HG03520 (cell line): ENCODE results near the gene LYPD3.
A peak's percentile ranks its signal among the peaks of the same experiment; 100 is the strongest.

Experiments
- ATAC-seq: cut with Tn5 transposase; IDR thresholded peaks from one replicate; pipeline ENCODE4 v1.9.1; 2021; ENCODE audit warnings: mild to moderate bottlenecking, moderate library complexity; ENCODE audit not compliant: unreplicated experiment

The LYPD3 gene

GRCh38 chr19:43486412-43486811 is 21.0 kb upstream of the LYPD3 start:
- ATAC-seq, result no peak

- no peak for ATAC-seq
These were observed 20.5 kb upstream of the LYPD3 start for GRCh38 chr19:43485951-43486350.

- ATAC-seq, result no peak
These were observed 17.9 kb upstream of the LYPD3 start for GRCh38 chr19:43483281-43483680.

- no peak for ATAC-seq
These were observed 16.8 kb upstream of the LYPD3 start for GRCh38 chr19:43482193-43482592.

GRCh38 chr19:43481701-43482100 is 16.3 kb upstream of the LYPD3 start:
- ATAC-seq, result no peak

- ATAC-seq, result no peak
These were observed 15.2 kb upstream of the LYPD3 start for GRCh38 chr19:43480574-43480973.

GRCh38 chr19:43479961-43480561 is 14.7 kb upstream of the LYPD3 start:
- no peak for ATAC-seq

GRCh38 chr19:43479226-43479625 is 13.8 kb upstream of the LYPD3 start:
- ATAC-seq, result no peak

- ATAC-seq, result no peak
These were observed 12.9 kb upstream of the LYPD3 start for GRCh38 chr19:43478323-43478722.

- no peak for ATAC-seq
These were observed 11.2 kb upstream of the LYPD3 start for GRCh38 chr19:43476606-43477005.

- ATAC-seq, result peak; percentile 61
These were observed 9.7 kb upstream of the LYPD3 start for GRCh38 chr19:43474986-43475705.

- no peak for ATAC-seq
These were observed 9.1 kb upstream of the LYPD3 start for GRCh38 chr19:43474487-43474886.

GRCh38 chr19:43471091-43471490 is 5.7 kb upstream of the LYPD3 start:
- no peak for ATAC-seq

- ATAC-seq, result no peak
These were observed 4.9 kb upstream of the LYPD3 start for GRCh38 chr19:43470288-43470687.

- no peak for ATAC-seq
These were observed 3.7 kb upstream of the LYPD3 start for GRCh38 chr19:43469160-43469480.

GRCh38 chr19:43468354-43469159 is 3.1 kb upstream of the LYPD3 start:
- no peak for ATAC-seq

GRCh38 chr19:43467730-43468129 is 2.3 kb upstream of the LYPD3 start:
- no peak for ATAC-seq

GRCh38 chr19:43467276-43467675 is 1.9 kb upstream of the LYPD3 start:
- no peak for ATAC-seq

GRCh38 chr19:43466793-43467192 is 1.4 kb upstream of the LYPD3 start:
- no peak for ATAC-seq

GRCh38 chr19:43464134-43464775 is 1.2 kb downstream of the LYPD3 start:
- peak; percentile 31 for ATAC-seq

GRCh38 chr19:43463381-43464133 is 1.9 kb downstream of the LYPD3 start:
- peak; percentile 75 for ATAC-seq
